HepG2 (cell line): ENCODE data around the gene ZNF444. TPM values are rescaled to one million over a fixed set of nuclear protein-coding genes. Genes with fewer than 3 reads are reported as not detected.

Experiments
- ATAC-seq: fragments of 200-7000 bp; cut with Tn5 transposase; 3 replicates; pipeline ENCODE4 v1.9.1; 2020; ENCODE audit warnings: mild to moderate bottlenecking, moderate library complexity
- BruUV-seq: library from RNA; stranded (reverse); fragments of 400-500 nt; replicated peaks from 2 replicates; lab custom pipeline; 2021; lab: Mats Ljungman, UMichigan
- CTCF ChIA-PET: fragments of 300-600 bp; formaldehyde crosslinking; extraction: SDS; loops from one replicate; lab custom pipeline; 2021; ENCODE audit warnings: low total read pairs, inconsistent platforms, low intra/inter-chr PET ratio; lab: Yijun Ruan, JAX
- POLR2A ChIA-PET: fragments of 350-600 bp; sonication (Branson Sonifier 250); formaldehyde crosslinking; loops from one replicate; lab custom pipeline; 2020; ENCODE audit warnings: antibody characterized with exemption, inconsistent platforms; lab: Yijun Ruan, JAX
- DNase-seq: peaks from one replicate; pipeline ENCODE4 v3.0.0-alpha.2; 2015; ENCODE audit warnings: low spot score
- FAIRE-seq: peaks from 3 replicates; lab custom pipeline; 2011; peaks lifted over from hg19 to GRCh38; lab: Jason Lieb, UNC
- H2AFZ ChIP-seq: one replicate; pipeline ENCODE4 v1.6.1; 2011; ENCODE audit warnings: low read length, inconsistent platforms
- H3K27ac ChIP-seq: fragments of 300-600 bp; 3 replicates; pipeline ENCODE4 v1.8.0; 2011; ENCODE audit warnings: mixed run types, mild to moderate bottlenecking, mixed read lengths, low read length, inconsistent platforms; ENCODE audit not compliant: insufficient read depth; ENCODE audit errors: extremely low read length
- H3K27me3 ChIP-seq, 2 experiments: fragments of 200-600 bp in 1 of 2; 2 replicates in 1 of 2; 3 replicates in 1 of 2; pipeline versions ENCODE4 v1.6.0 to v1.8.0; 2011; ENCODE audit warnings: low read length in 2 of 2, mild to moderate bottlenecking in 2 of 2, moderate library complexity in 2 of 2, inconsistent platforms in 1 of 2; ENCODE audit not compliant: insufficient read depth in 2 of 2, control insufficient read depth in 1 of 2
- H3K36me3 ChIP-seq, 2 experiments: fragments of 200-600 bp in 1 of 2; replicated peaks in 1 of 2; 2 replicates in 1 of 2; 3 replicates in 1 of 2; pipeline versions ENCODE4 v1.5.1 to v1.8.0; 2011; ENCODE audit warnings: low read length in 2 of 2, inconsistent platforms in 1 of 2; ENCODE audit not compliant: insufficient read depth in 2 of 2, control insufficient read depth in 1 of 2
- H3K4me1 ChIP-seq: 2 replicates; pipeline ENCODE4 v1.5.1; 2012; ENCODE audit warnings: low read length, inconsistent platforms; ENCODE audit not compliant: insufficient read depth
- H3K4me2 ChIP-seq: 2 replicates; pipeline ENCODE4 v1.6.0; 2011; ENCODE audit warnings: low read depth, low read length, inconsistent platforms
- H3K4me3 ChIP-seq, 3 experiments: fragments of 200-600 bp in 1 of 3; sonication (generic), shearing (Covaris generic) in 1 of 3; replicated peaks in 1 of 3; 2 replicates each; pipeline ENCODE4 v1.5.1; 2011 to 2016; ENCODE audit warnings: low read length in 3 of 3, inconsistent platforms in 2 of 3, low read depth in 2 of 3, mild to moderate bottlenecking in 2 of 3, control low read depth in 1 of 3, mixed read lengths in 1 of 3; ENCODE audit not compliant: insufficient read depth in 1 of 3
- H3K79me2 ChIP-seq: one replicate; pipeline ENCODE4 v1.6.1; 2011; ENCODE audit warnings: low read length, inconsistent platforms; ENCODE audit not compliant: insufficient read depth
- H3K9ac ChIP-seq: 2 replicates; pipeline ENCODE4 v1.6.0; 2011; ENCODE audit warnings: mild to moderate bottlenecking, low read depth, low read length, inconsistent platforms; ENCODE audit not compliant: insufficient read depth
- H3K9me3 ChIP-seq: 2 replicates; pipeline ENCODE4 v1.5.1; 2012; ENCODE audit warnings: mild to moderate bottlenecking, low read length
- H4K20me1 ChIP-seq: 2 replicates; pipeline ENCODE4 v1.6.0; 2011; ENCODE audit warnings: inconsistent platforms, mild to moderate bottlenecking, low read length, moderate library complexity; ENCODE audit not compliant: insufficient read depth
- ELF1 ChIP-seq: sonication (generic); formaldehyde crosslinking; IDR thresholded peaks from 2 replicates; pipeline ENCODE4 v1.4.0; 2020; ENCODE audit warnings: missing genetic modification reagents
- FLYWCH1 ChIP-seq: sonication (generic); formaldehyde crosslinking; IDR thresholded peaks from 2 replicates; pipeline ENCODE4 v1.8.1; 2023; ENCODE audit warnings: mild to moderate bottlenecking, missing genetic modification reagents
- SRY ChIP-seq: sonication (generic); formaldehyde crosslinking; IDR thresholded peaks from 2 replicates; pipeline ENCODE4 v1.8.0; 2022; ENCODE audit warnings: mild to moderate bottlenecking, missing genetic modification reagents
- ZBTB39 ChIP-seq: sonication (generic); formaldehyde crosslinking; IDR thresholded peaks from 2 replicates; pipeline ENCODE4 v1.5.0; 2020; ENCODE audit warnings: missing genetic modification reagents
- ZNF263 ChIP-seq: sonication (generic); formaldehyde crosslinking; IDR thresholded peaks from 2 replicates; pipeline ENCODE4 v1.4.0; 2020; ENCODE audit warnings: missing genetic modification reagents
- WGBS: methylation state at CpG from one replicate; pipeline ENCODE4 v1.1.6; 2017; ENCODE audit warnings: low lambda C conversion rate; 5-methylcytosine and 5-hydroxymethylcytosine counted together
- in situ Hi-C: cut with HindIII; loops from 2 replicates; pipeline ENCODE4 v1.10.0; 2017; ENCODE audit warnings: low pct_unique_long_range_greater_than_20kb; ENCODE audit not compliant: extremely low pct_ligation_motif_present
- intact Hi-C: fragments of 100-400 bp; cut with micrococcal nuclease; formaldehyde crosslinking; loops from one replicate; pipeline ENCODE4 v1.10.0; 2022; ENCODE audit not compliant: unreplicated experiment
- polyA plus RNA-seq, 8 experiments: library from polyadenylated mRNA; depleted of rRNA in 3 of 8; stranded (reverse) in 7 of 8; unstranded in 1 of 8; fragments of >200 nt; fragmentation: Illumina TruSeq in 4 of 8; extraction: Trizol in 4 of 8; gene quantifications; 2 replicates each; pipeline versions ENCODE4 v1.2.1 to v1.2.3, GENCODE V29; 2011 to 2016; ENCODE audit warnings: low read depth in 4 of 8, missing spikeins in 1 of 8, mixed read lengths in 1 of 8; ENCODE audit not compliant: insufficient read depth in 1 of 8
- total RNA-seq, 5 experiments: library from RNA; depleted of rRNA; stranded (reverse); fragments of >200 nt; fragmentation: Illumina TruSeq; extraction: Trizol; gene quantifications; 2 replicates each; pipeline ENCODE4 v1.2.3, GENCODE V29; 2016; ENCODE audit warnings: low read depth in 1 of 5
- TF ChIP-seq, protein P1 (sequence below): sonication (generic); formaldehyde crosslinking; IDR thresholded peaks from 2 replicates; pipeline ENCODE4 v1.4.0; 2020; ENCODE audit warnings: missing genetic modification reagents
- TF ChIP-seq, protein P2 (sequence below): sonication (generic); formaldehyde crosslinking; IDR thresholded peaks from one replicate; pipeline ENCODE4 v1.5.1; 2020; ENCODE audit warnings: mild to moderate bottlenecking, missing genetic modification reagents; ENCODE audit errors: not compliant biosample characterization

Gene ZNF444
- total and polyA plus RNA-seq, 2 of the 13 experiments (the other 11 are each of a cell fraction or from before 2014, with no cell fraction given): 27.4 to 30.3 TPM

- TF ChIP-seq ZBTB39 (no peak), SRY (CRISPR knock-in tag) (no peak)
Measured at GRCh38 chr19:56170261-56170660, 29.2 kb downstream of the ZNF444 start (continued).

DNA sequence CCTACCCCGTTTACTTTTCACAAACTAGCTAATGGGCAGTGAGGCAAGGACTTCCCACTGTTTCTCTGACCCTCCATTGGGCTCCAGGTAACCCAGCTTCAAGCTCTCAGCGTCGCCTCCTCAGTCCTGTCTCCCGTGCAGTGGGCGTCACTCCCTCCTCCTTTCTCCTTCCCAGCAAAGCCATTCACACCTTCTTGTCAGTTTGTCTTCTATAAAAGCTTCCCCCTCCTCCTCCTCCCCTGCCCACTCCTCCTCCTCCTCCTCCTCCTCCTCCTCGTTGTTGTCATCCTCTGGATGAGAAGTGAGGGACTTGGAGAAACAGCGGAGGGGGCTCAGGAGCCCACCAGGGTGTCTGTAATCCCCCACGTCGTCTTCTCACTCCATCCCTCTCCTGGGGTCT, 33.0 kb downstream of the ZNF444 start:
- peaks cover 47% of the 10 kb centered on the region for H3K4me1 ChIP-seq
- no peak for FAIRE-seq
- no peak overlapping the region for H3K27ac ChIP-seq
- DNase-seq: no peak
- in situ Hi-C loops (no loop called here), intact Hi-C loops (no loop called here)
- BruUV-seq: no TSS peak
- ChIA-PET POLR2A (interaction anchor here (1.2 to 5.0 kb wide), 2 partner anchors 31 to 63 kb away, joined by 5 to 26 read pairs; no protein-coding TSS in a partner anchor), CTCF (no interaction called here)
- no peaks in the 10 kb centered on the region for H3K9me3 ChIP-seq
- H3K4me3 ChIP-seq: no peak overlapping the region
- no peaks in the 10 kb centered on the region for H4K20me1 ChIP-seq
- TF ChIP-seq ZNF263: 0 out of 2 replicates have a peak, but pooled peaks have one; percentile 34
- TF ChIP-seq ELF1 (CRISPR knock-in tag): no peak
- TF ChIP-seq FLYWCH1 (CRISPR knock-in tag): no peak
- TF ChIP-seq, protein P1, sequence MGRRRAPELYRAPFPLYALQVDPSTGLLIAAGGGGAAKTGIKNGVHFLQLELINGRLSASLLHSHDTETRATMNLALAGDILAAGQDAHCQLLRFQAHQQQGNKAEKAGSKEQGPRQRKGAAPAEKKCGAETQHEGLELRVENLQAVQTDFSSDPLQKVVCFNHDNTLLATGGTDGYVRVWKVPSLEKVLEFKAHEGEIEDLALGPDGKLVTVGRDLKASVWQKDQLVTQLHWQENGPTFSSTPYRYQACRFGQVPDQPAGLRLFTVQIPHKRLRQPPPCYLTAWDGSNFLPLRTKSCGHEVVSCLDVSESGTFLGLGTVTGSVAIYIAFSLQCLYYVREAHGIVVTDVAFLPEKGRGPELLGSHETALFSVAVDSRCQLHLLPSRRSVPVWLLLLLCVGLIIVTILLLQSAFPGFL (CRISPR knock-in tag): no peak
- TF ChIP-seq, protein P2, sequence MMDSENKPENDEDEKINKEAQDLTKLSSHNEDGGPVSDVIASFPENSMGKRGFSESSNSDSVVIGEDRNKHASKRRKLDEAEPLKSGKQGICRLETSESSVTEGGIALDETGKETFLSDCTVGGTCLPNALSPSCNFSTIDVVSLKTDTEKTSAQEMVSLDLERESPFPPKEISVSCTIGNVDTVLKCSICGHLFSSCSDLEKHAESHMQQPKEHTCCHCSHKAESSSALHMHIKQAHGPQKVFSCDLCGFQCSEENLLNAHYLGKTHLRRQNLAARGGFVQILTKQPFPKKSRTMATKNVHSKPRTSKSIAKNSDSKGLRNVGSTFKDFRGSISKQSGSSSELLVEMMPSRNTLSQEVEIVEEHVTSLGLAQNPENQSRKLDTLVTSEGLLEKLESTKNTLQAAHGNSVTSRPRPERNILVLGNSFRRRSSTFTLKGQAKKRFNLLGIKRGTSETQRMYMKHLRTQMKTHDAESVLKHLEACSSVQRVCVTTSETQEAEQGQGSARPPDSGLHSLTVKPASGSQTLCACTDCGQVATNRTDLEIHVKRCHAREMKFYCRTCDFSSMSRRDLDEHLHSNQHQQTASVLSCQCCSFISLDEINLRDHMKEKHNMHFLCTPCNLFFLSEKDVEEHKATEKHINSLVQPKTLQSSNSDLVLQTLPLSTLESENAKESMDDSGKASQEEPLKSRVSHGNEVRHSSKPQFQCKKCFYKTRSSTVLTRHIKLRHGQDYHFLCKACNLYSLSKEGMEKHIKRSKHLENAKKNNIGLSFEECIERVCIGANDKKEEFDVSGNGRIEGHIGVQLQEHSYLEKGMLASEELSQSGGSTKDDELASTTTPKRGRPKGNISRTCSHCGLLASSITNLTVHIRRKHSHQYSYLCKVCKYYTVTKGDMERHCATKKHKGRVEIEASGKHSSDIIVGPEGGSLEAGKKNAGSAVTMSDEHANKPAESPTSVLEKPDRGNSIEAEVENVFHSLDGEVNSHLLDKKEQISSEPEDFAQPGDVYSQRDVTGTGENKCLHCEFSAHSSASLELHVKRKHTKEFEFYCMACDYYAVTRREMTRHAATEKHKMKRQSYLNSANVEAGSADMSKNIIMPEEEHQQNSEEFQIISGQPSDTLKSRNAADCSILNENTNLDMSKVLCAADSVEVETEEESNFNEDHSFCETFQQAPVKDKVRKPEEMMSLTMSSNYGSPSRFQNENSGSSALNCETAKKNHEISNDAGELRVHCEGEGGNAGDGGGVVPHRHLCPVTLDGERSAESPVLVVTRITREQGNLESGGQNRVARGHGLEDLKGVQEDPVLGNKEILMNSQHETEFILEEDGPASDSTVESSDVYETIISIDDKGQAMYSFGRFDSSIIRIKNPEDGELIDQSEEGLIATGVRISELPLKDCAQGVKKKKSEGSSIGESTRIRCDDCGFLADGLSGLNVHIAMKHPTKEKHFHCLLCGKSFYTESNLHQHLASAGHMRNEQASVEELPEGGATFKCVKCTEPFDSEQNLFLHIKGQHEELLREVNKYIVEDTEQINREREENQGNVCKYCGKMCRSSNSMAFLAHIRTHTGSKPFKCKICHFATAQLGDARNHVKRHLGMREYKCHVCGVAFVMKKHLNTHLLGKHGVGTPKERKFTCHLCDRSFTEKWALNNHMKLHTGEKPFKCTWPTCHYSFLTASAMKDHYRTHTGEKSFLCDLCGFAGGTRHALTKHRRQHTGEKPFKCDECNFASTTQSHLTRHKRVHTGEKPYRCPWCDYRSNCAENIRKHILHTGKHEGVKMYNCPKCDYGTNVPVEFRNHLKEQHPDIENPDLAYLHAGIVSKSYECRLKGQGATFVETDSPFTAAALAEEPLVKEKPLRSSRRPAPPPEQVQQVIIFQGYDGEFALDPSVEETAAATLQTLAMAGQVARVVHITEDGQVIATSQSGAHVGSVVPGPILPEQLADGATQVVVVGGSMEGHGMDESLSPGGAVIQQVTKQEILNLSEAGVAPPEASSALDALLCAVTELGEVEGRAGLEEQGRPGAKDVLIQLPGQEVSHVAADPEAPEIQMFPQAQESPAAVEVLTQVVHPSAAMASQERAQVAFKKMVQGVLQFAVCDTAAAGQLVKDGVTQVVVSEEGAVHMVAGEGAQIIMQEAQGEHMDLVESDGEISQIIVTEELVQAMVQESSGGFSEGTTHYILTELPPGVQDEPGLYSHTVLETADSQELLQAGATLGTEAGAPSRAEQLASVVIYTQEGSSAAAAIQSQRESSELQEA (CRISPR knock-in tag): no peak
- H3K9ac ChIP-seq: no peak overlapping the region
- H3K79me2 ChIP-seq: no peaks in the 10 kb centered on the region
- H3K36me3 ChIP-seq: no peaks in the 10 kb centered on the region
- no peak for ATAC-seq
- peaks cover 0 to 16% of the 10 kb centered on the region in 2 experiments; a peak in 3 of 5 replicates for H3K27me3 ChIP-seq
- no peak overlapping the region for H2AFZ ChIP-seq
- peak overlapping the region; percentile 60; the same call in 1 of the 2 replicates for H3K4me2 ChIP-seq
- WGBS: 13% methylated on average over 9 of the region's 9 CpGs
